GM21390 (cell line): ENCODE measurements around the gene MEF2D.
A peak's percentile ranks its signal among the peaks of the same experiment; 100 is the strongest.

Experiments used
- ATAC-seq: cut with Tn5 transposase; IDR thresholded peaks from one replicate; pipeline ENCODE4 v1.9.1; 2021; ENCODE audit not compliant: unreplicated experiment

The MEF2D gene

DNA sequence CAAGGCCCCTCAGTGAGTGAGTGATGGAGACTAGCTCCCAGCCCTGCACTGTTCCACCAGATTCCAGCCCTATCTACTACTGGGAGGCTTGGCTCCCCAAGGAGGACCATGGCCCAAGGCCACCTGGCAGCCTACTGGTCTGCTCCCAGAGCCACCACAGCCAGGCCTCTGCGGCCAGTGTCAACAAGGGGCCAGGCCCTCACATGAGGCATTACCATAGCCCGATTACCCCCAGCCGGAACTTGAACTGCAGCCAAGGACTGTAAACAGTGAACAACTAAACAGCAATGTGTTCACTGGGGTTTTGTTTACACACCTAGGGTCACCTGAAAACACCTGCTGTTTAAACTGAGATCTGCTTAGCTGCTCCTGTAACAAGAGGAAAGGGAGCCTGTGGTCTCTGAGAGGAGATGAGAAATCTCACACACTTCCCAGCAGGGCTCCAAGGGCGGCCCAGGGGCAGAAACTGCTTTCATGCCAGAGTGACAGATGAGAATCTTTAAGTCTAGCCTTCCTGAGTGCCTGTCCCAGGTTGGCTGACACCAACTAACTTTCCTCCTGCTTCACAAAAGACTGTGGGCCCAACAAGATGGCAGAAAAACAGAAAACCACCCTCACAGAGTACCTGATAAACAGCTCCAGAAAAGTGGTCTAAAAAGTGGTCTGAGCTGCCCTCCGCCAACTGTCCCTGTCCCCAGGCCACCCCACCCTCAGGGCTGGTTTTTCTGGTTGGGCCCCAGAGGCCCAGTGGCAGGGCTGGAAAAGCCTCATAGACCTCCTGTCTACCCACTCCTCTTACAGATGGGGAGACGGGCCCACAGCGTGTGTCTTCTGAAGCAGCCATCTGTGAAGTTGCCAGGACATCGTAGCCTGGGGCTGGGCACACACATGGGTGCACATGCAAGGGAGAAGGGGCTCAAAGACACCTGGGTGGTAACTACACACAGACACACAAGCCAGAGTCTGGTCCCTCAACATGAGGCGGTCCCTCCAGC, 28.8 kb downstream of the MEF2D start:
- no peak for ATAC-seq

DNA sequence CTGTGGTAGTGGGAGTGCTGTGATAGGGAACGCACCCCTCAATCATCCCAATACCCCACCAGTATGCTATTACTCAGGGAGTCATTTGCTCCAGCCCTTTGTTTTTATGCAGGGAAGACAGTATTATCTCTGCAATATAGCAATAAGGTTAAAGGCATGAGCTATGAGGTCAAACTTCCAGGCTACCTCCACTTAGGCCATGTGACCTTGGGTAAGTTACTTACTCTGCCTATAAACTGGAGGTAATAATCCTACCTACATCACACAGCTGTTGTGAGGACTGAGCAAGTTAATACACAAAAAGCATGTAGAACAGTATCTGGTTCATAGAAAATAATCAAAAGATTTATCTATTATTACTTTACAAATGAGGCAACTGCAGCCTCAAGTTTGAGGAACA, 30.1 kb downstream of the MEF2D start:
- ATAC-seq, result no peak

DNA sequence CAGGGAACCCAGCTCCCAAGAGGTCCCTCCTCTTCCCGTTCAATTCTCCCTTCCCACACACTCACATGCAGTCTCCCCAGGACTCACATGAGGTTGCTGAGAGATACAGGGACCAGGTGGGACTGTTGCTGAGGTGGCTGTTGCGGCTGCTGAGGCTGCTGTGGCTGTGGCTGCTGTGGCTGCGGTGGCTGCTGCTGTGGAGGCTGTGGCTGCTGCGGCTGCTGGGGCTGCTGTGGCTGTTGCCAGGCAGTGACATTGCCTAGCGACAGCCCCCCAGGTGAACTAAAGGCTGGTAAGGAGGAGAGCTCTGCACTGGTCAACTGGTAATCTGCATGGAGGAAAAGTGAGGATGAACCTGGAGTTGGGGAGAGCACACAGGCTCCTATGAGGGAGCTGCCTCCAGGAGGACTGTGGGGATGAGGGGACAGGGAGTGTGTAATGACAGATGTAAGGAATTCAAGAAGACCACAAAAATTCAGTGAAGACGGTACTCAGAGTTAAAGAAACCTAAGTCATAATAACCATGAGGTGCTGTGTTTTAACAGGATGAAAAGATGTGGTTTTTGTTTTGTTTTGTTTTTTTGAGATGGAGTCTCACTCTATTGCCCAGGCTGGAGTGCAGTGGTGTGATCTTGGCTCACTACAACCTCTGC, 31.8 kb downstream of the MEF2D start:
- no peak for ATAC-seq

DNA sequence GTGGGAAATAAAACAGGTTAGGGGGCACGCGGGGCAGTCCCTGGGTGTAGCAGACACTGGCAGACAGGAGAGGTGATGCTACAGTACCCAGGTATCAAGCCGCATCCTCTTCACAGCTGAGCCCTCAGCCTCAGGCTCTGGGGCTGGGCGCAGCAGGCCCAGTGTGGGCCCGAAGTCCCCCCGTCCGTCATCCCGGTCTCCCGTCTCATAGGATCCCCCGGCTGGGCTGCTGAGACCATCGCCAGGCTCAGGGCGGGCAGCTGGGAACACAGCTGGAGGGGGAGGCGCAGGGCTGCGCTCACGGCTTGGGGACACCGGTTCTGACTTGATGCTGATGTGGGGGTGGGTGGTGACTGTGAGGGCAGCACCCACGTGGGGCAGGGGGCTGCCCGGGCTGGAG, 32.7 kb downstream of the MEF2D start:
- no peak for ATAC-seq

DNA sequence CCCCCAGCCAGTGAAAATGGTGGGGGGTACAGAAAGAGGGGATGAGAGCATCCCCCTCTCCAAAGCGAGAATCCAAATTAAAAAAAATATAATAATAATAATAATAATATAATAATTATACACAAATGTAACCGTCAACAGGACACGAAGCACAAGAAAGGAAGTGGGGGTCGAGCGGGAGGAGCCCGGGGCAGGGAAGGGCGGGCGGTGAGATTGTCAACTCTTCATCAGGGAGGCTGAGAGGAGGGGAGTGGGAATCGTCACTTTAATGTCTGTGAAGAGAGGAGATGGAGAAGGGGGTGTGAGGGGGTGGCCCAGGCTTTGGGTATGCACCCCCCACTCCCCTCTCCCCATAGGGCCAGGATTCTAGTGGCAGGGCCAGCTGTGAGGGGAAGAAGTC, 33.2 kb downstream of the MEF2D start:
- no peak for ATAC-seq

DNA sequence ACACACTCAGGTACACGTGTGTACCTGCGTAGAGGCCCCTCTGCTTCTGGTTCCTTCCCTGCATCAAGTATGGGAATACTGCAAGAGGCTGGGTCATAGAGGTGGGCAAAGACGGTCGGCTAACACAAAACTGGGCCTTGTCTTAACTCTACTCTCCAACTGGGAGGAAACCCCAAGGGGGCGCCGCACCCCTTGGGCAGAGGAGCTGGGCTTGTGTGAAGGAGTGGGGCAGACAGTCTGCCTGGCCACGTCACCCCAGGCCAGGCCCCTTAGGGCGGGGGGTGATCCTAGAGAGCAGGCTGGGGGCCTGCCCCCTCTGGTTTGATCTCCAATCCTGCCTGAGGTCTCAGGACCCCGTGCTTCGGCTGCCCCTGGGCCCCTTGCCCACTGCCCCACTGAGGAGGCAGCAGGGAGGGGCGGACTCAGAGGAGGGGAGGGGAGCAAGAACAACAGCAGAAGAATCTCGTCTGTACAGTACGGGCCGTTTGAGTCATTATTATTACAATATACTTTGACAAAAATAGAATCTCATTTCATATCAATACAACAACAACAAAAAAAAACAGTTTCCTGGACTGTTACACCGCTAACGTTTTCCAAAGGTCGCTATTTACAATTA, 34.7 kb downstream of the MEF2D start:
- ATAC-seq, result no peak

DNA sequence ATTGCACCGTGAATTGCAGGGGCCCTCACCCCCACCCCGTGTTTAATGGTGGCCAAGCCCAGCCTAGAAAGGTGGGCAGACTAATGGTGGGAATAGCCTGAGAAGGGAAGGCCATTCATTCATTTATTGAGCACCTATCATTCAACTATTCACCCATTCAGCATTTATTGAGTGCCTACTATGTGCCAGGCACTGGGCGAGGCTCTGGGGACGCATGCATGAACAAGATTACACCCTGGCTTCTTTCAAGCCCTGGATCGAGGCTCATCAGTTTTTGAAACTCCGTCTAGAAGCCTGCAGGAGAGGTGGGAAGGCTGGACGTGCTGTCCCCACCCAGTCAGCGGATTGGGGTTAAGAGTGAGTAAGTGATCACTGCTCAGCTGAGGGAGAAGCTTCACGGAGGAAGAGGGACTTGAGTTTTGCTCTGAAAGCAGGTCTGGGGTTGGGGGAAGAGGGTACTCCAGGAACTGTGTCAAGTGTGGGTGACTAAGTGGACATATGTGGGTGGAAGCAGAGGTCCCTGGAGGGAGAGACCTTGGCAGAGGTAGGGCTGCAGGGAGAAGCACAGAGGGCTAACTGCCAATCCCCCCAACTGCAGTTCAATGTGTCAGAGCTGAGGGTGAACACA, 35.6 kb downstream of the MEF2D start:
- ATAC-seq, result no peak

DNA sequence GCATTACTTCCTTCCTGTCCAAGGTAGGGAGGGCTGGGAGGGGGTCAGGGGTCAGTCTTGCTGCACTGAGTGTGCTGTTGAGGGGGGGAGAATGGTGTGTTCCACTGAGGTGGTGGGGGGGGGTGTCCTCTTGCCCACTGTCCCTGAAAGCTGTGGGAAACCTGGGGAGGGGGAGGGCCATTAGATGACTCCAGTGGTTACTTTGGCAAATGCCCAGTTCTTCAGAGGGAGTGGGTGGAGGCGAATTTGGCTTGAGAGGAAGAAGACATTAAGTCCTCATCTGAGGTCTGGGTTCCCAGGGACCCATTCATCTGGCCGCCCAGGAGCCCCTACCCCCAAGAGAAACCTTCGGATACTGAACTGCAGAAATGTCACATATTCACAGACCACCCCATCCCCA, 36.2 kb downstream of the MEF2D start:
- no peak for ATAC-seq

DNA sequence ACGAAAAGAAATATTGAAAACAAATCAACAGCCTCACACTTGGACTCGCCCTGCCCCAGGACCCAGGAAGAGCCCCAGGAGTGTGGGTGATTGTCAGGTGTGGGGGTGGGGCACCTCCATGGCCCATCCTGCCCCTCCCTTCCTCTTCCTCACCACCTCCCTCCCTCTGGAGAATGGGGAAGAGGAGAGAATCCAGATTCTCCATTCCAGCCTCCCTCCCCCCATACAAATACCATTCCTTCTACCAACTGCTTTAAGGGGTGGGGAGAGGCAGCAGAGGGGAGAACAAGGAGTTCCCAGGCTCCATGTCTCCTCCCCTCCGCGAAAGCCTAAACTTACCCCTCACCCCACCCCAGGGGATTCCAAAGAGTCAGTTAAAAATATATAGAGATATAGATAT, 36.7 kb downstream of the MEF2D start:
- no peak for ATAC-seq

DNA sequence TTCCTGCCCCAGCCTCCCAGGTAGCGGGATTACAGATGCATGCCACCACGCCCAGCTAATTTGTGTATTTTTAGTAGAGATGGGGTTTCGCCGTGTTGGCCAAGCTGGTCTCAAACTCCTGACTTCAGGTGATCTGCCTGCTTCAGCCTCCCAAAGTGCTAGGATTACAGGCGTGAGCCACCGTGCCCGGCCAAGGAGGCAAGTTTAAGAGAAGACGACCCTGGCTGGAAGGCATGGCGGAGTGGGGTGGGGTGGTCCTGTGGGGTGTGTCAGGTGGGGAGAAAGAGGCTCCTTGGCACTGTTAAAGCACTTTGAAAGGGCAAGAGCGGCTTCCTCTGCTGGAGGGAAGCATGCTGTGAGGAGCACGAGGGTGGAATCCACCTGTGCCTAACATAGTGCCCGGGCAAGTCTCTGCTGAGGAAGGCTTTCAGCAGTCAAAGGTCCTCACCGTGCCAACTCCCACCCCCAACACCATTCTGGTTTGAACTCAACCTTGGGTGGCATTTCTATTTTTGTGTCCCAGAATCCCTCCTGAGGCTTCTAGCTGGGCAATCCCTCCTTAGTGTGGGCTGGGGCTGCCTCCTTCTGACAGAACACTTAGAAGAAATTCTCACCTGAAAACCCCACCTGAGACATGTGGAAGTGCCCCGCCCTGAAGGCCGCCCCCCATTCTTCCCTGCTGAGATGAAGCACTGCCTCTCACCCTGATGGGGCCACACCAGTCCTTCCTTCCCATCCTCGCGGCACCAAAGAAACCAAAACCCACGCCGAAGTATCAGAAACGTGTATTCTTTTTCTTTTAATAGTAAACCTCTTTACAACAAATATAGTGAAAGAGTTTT, 37.4 kb downstream of the MEF2D start:
- no peak for ATAC-seq

DNA sequence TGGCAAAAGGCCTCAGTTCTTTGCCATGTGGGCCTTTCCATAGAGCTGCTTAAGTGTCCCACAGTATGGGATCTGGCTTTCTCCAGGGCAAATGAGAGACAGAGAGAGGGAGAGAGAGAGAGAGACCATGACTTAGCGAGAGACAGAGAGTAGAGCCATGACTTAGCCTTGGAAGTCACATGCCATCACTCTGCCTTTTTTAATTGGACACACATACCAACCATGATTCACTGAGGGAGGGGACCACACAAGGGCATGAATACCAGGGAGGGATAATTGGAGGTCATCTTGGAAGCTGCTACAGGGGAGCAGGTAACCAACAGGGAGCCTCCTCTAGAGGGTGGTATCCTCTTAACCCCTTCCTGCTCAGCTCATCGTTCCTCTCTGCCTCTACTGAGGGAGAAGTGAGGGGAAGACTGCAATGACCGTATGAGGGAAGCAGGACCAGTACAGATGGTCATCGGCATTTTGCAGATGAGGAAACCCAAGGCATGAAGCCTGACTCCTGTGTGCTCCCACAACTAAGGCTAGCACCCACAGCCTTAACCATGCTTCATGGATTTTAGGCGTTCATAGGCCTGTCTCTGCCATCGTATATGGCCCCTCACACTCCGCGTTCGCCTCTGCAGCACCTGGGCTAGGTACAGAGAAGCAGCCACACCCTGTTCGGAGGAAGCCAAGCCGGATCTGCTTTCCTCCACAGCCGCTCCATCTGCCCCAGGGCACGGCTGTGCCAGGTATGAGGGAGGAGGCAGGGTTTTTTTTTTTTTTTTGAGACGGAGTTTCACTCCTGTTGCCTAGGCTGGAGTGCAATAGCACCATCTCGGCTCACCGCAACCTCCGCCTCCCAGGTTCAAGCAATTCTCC, 38.6 kb downstream of the MEF2D start:
- ATAC-seq, result no peak

DNA sequence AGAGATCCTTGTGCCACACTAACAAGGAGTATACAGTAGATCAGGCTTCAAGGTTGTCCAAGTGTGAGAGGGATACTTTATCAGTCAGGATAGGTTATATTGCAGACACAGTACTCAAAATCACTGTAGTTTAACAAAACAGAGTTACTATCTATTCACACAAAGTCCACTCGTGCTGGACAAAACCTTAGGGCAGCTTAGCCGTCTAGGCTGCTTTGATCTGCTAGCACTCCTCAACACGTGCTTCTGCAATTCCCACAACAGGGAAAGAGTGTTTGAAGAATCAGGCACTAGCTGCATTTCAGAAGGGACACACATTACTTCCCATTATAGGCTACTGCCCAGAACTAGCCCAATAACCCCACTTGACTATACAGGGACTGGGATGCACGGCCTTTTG, 39.5 kb downstream of the MEF2D start:
- no peak for ATAC-seq

DNA sequence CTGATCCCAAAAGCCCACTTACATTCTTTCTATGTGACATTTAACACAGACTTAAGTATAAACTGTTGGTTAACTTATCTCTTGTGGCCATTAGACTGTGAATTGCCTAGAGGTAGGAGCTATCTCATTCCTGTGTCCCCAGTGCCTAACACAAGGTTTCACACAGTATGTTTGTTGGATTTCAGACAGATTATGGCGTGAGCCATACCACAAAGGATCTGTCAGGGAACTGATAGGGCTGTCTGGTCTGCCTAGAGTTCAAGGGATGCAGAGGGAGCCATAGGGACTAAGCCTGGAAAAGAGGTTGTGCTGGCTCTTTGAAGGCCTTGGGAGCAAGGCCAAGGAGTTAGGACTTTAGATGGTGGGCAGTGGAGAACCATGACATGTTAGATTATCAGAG, 40.0 kb downstream of the MEF2D start:
- no peak for ATAC-seq

DNA sequence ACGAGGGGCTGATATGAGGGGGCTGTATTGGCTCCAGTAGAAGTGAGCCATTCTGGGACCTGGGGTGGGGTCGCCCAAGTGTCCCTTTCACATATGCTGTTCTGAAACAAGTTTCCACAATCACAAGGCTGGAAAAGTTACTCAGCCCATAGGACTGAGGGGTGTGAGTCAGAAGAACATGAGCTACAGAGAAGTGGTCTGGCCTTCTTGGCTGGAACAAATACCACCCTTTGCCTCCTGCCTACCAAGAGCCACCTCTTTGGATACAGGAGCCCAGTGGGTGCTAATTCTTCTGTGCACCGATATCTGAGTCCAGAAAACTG, 42.4 kb downstream of the MEF2D start:
- ATAC-seq, result no peak

DNA sequence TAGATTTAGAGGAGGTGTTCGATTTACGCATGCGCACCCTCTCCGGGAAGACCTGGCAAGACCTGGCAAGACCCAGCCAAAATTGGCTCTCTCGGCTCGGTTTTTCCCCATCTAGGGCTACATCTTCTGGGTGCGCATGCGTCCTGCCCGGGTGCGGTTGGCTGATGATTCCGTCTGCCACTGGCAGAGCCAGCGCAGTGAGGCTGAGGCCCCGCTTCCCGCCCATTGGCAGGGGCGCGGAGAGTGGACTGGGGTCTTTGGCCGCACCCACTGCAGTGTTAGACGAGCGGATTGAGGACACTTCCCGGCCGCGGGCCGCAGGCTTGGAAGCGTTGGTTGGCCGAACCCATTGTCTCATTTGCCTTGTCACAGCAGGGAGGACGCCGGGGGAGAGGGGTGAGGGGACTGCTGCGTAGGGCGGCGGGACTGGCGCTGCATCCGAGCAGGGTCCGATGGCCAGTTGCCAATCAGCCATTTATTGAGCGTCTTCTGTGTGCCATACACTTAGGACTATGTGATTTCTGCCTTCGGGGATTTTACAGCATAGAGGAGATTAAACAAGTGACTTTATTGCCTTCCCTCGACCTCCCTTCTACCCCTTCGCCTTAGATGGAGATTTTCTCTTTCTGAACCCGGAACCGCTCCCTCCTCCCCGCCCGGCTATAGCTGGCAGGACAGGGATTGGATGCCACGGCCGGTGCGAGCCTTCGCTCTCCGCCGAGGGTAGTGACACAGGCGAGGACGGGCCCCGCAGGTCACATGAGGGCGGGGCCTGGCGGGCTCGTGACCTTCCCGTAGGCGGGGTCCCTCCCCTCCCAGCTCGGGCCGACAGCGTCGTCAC, 43.7 kb downstream of the MEF2D start:
- ATAC-seq, result peak; percentile 76

DNA sequence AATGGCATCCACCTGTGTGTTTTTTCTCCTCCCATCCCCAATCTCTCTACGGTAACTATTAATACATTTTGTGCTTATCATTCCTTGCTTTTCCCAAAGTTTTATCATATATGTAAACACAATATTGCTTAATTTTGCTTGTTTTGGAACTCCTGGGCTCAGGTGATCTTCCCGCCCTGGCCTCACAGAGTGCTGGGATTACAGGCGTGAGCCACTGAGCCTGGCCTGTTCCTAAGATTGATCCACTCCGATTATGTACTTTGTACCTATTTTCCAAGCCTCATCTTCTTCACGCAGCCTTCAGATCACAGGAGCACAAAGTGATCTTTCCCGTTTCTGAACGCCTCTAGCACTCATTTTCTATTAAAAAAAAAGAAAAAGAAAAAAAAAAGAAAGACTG, 45.2 kb downstream of the MEF2D start:
- no peak for ATAC-seq

DNA sequence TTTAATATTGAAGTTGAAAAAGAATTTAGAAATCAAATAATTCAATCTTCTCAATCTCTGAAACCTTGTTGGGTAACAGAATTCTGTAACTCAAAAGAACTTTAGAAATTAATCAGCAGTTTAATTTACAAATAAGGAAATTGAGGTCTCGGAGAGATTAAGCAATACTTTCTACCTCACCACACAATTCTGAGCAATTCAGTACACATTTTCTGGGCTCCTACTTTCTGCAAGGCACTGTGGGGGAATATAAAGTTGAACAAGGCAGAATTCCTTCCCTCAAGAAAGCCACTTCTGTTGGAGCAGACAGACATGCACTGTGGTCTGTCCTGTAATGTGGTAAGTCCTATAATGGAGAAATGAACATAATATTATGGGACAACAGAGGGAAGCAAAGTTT, 47.7 kb downstream of the MEF2D start:
- ATAC-seq, result no peak

DNA sequence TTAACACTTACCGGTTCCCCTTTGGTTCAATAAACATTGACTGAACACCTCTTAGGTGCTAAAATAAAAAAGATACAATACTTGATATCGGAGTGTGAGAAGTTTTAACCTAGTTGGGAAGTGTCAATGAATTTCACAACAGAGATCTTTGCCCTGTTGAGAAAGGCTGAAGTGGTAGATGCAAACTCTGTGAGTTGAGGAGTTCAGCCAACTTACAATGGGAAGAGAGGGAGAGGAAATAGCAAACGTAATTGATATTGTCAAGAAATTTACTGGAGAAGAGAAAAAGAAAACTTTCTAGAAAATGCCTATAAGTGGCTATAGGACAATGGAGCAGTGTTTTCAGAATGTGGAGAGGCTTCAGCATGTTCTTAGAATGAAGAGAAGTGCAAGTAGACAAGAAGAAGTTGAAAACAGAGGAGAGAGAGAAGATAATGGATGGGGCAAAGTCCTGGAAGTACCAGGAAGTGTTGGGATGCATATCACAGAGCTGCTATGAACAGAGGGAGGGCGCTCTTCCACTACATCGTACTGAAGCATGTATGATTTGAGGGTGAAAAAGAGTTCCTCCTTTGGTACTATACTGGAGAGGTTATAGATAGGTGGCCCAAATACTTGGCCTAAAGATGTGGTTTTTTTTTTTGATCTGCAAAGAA, 48.9 kb downstream of the MEF2D start:
- ATAC-seq, result no peak
